Myocyte (in vitro differentiated cells): ENCODE measurements around the gene SPDYE6. TPM values are rescaled to one million over a fixed set of nuclear protein-coding genes. Genes with fewer than 3 reads are reported as not detected.
"Not testable (repeated sequence)": the region's sequence is repeated elsewhere in the genome, so short reads cannot be mapped to it uniquely, and the experiment has no call there.

Source experiments
- DNase-seq: peaks from one replicate; pipeline ENCODE4 v3.0.0-alpha.2; 2012; ENCODE audit warnings: low read depth
- total RNA-seq: library from RNA; depleted of rRNA; stranded (reverse); fragments of >200 nt; gene quantifications from 2 replicates; pipeline ENCODE4 v1.2.3, GENCODE V29; 2014

Gene SPDYE6
- total RNA-seq, 1 donor from 2014 or later: not detected

- DNase-seq: no peak
Measured at GRCh38 chr7:102318482-102318971, 37.7 kb downstream of the SPDYE6 start.

GRCh38 chr7:102317231-102318059 lies 38.8 kb downstream of the SPDYE6 start:
- no peak for DNase-seq

- no peak for DNase-seq
Measured at GRCh38 chr7:102313997-102314780, 42.1 kb downstream of the SPDYE6 start.

- no peak for DNase-seq
Measured at GRCh38 chr7:102312317-102312716, 43.9 kb downstream of the SPDYE6 start.

- DNase-seq: no peak
Measured at GRCh38 chr7:102310414-102310815, 45.8 kb downstream of the SPDYE6 start.

- peak; percentile 86 for DNase-seq
Measured at GRCh38 chr7:102306916-102307677, 49.1 kb downstream of the SPDYE6 start.

GRCh38 chr7:102305414-102306268 lies 50.6 kb downstream of the SPDYE6 start:
- no peak for DNase-seq

- peak; percentile 91 for DNase-seq
Measured at GRCh38 chr7:102304668-102305067, 51.6 kb downstream of the SPDYE6 start.

GRCh38 chr7:102303669-102304422 lies 52.4 kb downstream of the SPDYE6 start:
- DNase-seq: peak; percentile 100

GRCh38 chr7:102302025-102302424 lies 54.2 kb downstream of the SPDYE6 start:
- no peak for DNase-seq

GRCh38 chr7:102301367-102301766 lies 54.9 kb downstream of the SPDYE6 start:
- DNase-seq: not testable (repeated sequence)

GRCh38 chr7:102300643-102301221 lies 55.5 kb downstream of the SPDYE6 start:
- DNase-seq: no peak

- no peak for DNase-seq
Measured at GRCh38 chr7:102297487-102298218, 58.6 kb downstream of the SPDYE6 start.

- DNase-seq: no peak
Measured at GRCh38 chr7:102296514-102296913, 59.7 kb downstream of the SPDYE6 start.

GRCh38 chr7:102296179-102296438 lies 60.1 kb downstream of the SPDYE6 start:
- no peak for DNase-seq
